Ishikawa (cell line): ENCODE results near the gene PIAS3.
A peak's percentile ranks its signal among the peaks of the same experiment; 100 is the strongest.

ENCODE experiments used
- CEBPB ChIP-seq: IDR thresholded peaks from 2 replicates; pipeline ENCODE4 v1.6.1; 2012
- CREB1 ChIP-seq: IDR thresholded peaks from 2 replicates; pipeline ENCODE4 v1.6.1; 2012; ENCODE audit warnings: low read depth
- EGR1 ChIP-seq: IDR thresholded peaks from 2 replicates; pipeline ENCODE4 v1.6.1; 2012
- EP300 ChIP-seq: IDR thresholded peaks from 2 replicates; pipeline ENCODE4 v1.6.1; 2012; ENCODE audit warnings: borderline replicate concordance
- FOXM1 ChIP-seq: IDR thresholded peaks from 2 replicates; pipeline ENCODE4 v1.6.1; 2012; ENCODE audit warnings: low read depth, borderline replicate concordance
- MAX ChIP-seq: IDR thresholded peaks from 2 replicates; pipeline ENCODE4 v1.6.1; 2012
- NFIC ChIP-seq: IDR thresholded peaks from 2 replicates; pipeline ENCODE4 v1.6.1; 2012
- RAD21 ChIP-seq: IDR thresholded peaks from 2 replicates; pipeline ENCODE4 v1.6.1; 2012; ENCODE audit warnings: low read depth
- REST ChIP-seq: IDR thresholded peaks from 2 replicates; pipeline ENCODE4 v1.6.1; 2012; ENCODE audit warnings: low read depth, mild to moderate bottlenecking
- TAF1 ChIP-seq: IDR thresholded peaks from 2 replicates; pipeline ENCODE4 v1.6.1; 2012; ENCODE audit warnings: low read depth, mild to moderate bottlenecking
- TCF12 ChIP-seq: IDR thresholded peaks from 2 replicates; pipeline ENCODE4 v1.6.1; 2012; ENCODE audit warnings: low read depth
- TEAD4 ChIP-seq: IDR thresholded peaks from 2 replicates; pipeline ENCODE4 v1.6.1; 2012
- USF1 ChIP-seq: IDR thresholded peaks from 2 replicates; pipeline ENCODE4 v1.6.1; 2012
- YY1 ChIP-seq: IDR thresholded peaks from 2 replicates; pipeline ENCODE4 v1.6.1; 2012; ENCODE audit warnings: low read depth
- ZBTB7A ChIP-seq: IDR thresholded peaks from 2 replicates; pipeline ENCODE4 v1.6.1; 2012; ENCODE audit warnings: low read depth

Gene PIAS3

GRCh38 chr1:145889722-145890121 lies 30.8 kb upstream of the PIAS3 start:
- TF ChIP-seq ZBTB7A (no peak), CEBPB (peak; percentile 61; the same call in 1 of the 2 replicates)

GRCh38 chr1:145887631-145888030 lies 28.8 kb upstream of the PIAS3 start:
- TF ChIP-seq TEAD4: 0 out of 2 replicates have a peak, but pooled peaks have one; percentile 11
- no peak for TF ChIP-seq MAX

- TF ChIP-seq TCF12 (no peak), TEAD4 (no peak), ZBTB7A (no peak), YY1 (no peak), CREB1 (no peak), NFIC (no peak), EP300 (no peak), TAF1 (no peak), FOXM1 (no peak), USF1 (no peak), MAX (no peak), RAD21 (no peak)
Observed at GRCh38 chr1:145886816-145887215, 27.9 kb upstream of the PIAS3 start.

- TF ChIP-seq NFIC (no peak), TCF12 (no peak), YY1 (no peak), CREB1 (no peak), RAD21 (no peak), FOXM1 (no peak), TAF1 (no peak), ZBTB7A (no peak), MAX (no peak), CEBPB (no peak), EP300 (no peak), REST (no peak)
Observed at GRCh38 chr1:145886390-145886789, 27.5 kb upstream of the PIAS3 start.

- TF ChIP-seq REST (no peak), TAF1 (peak; percentile 24; the same call in 1 of the 2 replicates)
Observed at GRCh38 chr1:145885738-145886287, 26.9 kb upstream of the PIAS3 start, which contains the start of gene ANKRD35. Gene ANKRD35 (minus strand): TSS chr1:145885866. CDS start chr1:145885758, 108 bp downstream.

GRCh38 chr1:145884675-145885074 lies 25.8 kb upstream of the PIAS3 start:
- TF ChIP-seq RAD21 (no peak), CEBPB (no peak)

GRCh38 chr1:145879775-145880174 lies 20.9 kb upstream of the PIAS3 start:
- TF ChIP-seq TCF12: peak; percentile 57
- TF ChIP-seq USF1: no peak

- TF ChIP-seq EGR1 (no peak), USF1 (no peak), RAD21 (no peak), TEAD4 (no peak), FOXM1 (no peak), REST (no peak), EP300 (no peak), CREB1 (no peak)
Observed at GRCh38 chr1:145878724-145879123, 19.8 kb upstream of the PIAS3 start.
